ENCODE measurements around the gene SAMD7. TPM values are rescaled to one million over a fixed set of nuclear protein-coding genes. Genes with fewer than 3 reads are reported as not detected.

The SAMD7 gene
- total RNA-seq, 1 experiment from 2014 or later: not detected

GRCh38 chr3:169931747-169932520 is 20.6 kb downstream of the SAMD7 start:
- H3K9me3 ChIP-seq (replicated peaks): no peaks in the 10 kb centered on the region
- no peak for DNase-seq (ENCODE audit: low read depth in 1 of 2, low spot score in 2 of 2)
- no peak overlapping the region for H3K27ac ChIP-seq
- H3K4me3 ChIP-seq: no peak overlapping the region
- no peaks in the 10 kb centered on the region for H3K27me3 ChIP-seq (replicated peaks)
- no peaks in the 10 kb centered on the region for H3K4me1 ChIP-seq (replicated peaks)
- H3K36me3 ChIP-seq: no peaks in the 10 kb centered on the region

GRCh38 chr3:169939320-169939719 is 27.9 kb downstream of the SAMD7 start:
- H3K4me1 ChIP-seq (replicated peaks): no peaks in the 10 kb centered on the region
- H3K36me3 ChIP-seq: no peaks in the 10 kb centered on the region
- H3K9me3 ChIP-seq (replicated peaks): no peaks in the 10 kb centered on the region
- no peak overlapping the region for H3K27ac ChIP-seq
- DNase-seq (ENCODE audit: low read depth in 1 of 2, low spot score in 2 of 2): no peak
- H3K27me3 ChIP-seq (replicated peaks): no peaks in the 10 kb centered on the region
- H3K4me3 ChIP-seq: no peak overlapping the region

GRCh38 chr3:169939751-169940150 is 28.4 kb downstream of the SAMD7 start:
- no peak for DNase-seq (ENCODE audit: low read depth in 1 of 2, low spot score in 2 of 2)

GRCh38 chr3:169940470-169941181 is 29.3 kb downstream of the SAMD7 start:
- no peak overlapping the region for H3K27ac ChIP-seq
- no peaks in the 10 kb centered on the region for H3K9me3 ChIP-seq (replicated peaks)
- no peaks in the 10 kb centered on the region for H3K36me3 ChIP-seq
- H3K27me3 ChIP-seq (replicated peaks): no peaks in the 10 kb centered on the region
- H3K4me1 ChIP-seq (replicated peaks): no peaks in the 10 kb centered on the region
- H3K4me3 ChIP-seq: no peak overlapping the region
- DNase-seq (ENCODE audit: low read depth in 1 of 2, low spot score in 2 of 2): no peak

More at GRCh38 chr3:169939751-169940150, 28.4 kb downstream of the SAMD7 start:
- H3K27me3 ChIP-seq (replicated peaks): no peaks in the 10 kb centered on the region
- no peaks in the 10 kb centered on the region for H3K4me1 ChIP-seq (replicated peaks)
- H3K4me3 ChIP-seq: no peak overlapping the region
- H3K9me3 ChIP-seq (replicated peaks): no peaks in the 10 kb centered on the region
- H3K36me3 ChIP-seq: no peaks in the 10 kb centered on the region
- no peak overlapping the region for H3K27ac ChIP-seq

GRCh38 chr3:169945313-169945712 is 33.9 kb downstream of the SAMD7 start:
- Histone ChIP-seq H3K36me3 (no peaks in the 10 kb centered on the region), H3K27me3 (replicated peaks) (no peaks in the 10 kb centered on the region), H3K9me3 (replicated peaks) (no peaks in the 10 kb centered on the region), H3K4me3 (no peak overlapping the region), H3K4me1 (replicated peaks) (no peaks in the 10 kb centered on the region), H3K27ac (no peak overlapping the region)
- DNase-seq (ENCODE audit: low read depth in 1 of 2, low spot score in 2 of 2): no peak

- H3K4me1 ChIP-seq (replicated peaks): no peaks in the 10 kb centered on the region
- no peaks in the 10 kb centered on the region for H3K9me3 ChIP-seq (replicated peaks)
- no peak for DNase-seq (ENCODE audit: low read depth in 1 of 2, low spot score in 2 of 2)
- H3K4me3 ChIP-seq: no peak overlapping the region
- no peaks in the 10 kb centered on the region for H3K36me3 ChIP-seq
- no peak overlapping the region for H3K27ac ChIP-seq
- H3K27me3 ChIP-seq (replicated peaks): no peaks in the 10 kb centered on the region
Observed at GRCh38 chr3:169946336-169946735, 35.0 kb downstream of the SAMD7 start.

GRCh38 chr3:169948559-169949448 is 37.4 kb downstream of the SAMD7 start:
- Histone ChIP-seq H3K27me3 (replicated peaks) (no peaks in the 10 kb centered on the region), H3K27ac (no peak overlapping the region), H3K4me3 (no peak overlapping the region), H3K4me1 (replicated peaks) (no peaks in the 10 kb centered on the region), H3K36me3 (no peaks in the 10 kb centered on the region), H3K9me3 (replicated peaks) (no peaks in the 10 kb centered on the region)
- no peak for DNase-seq (ENCODE audit: low read depth in 1 of 2, low spot score in 2 of 2)

GRCh38 chr3:169952045-169952444 is 40.7 kb downstream of the SAMD7 start:
- no peak overlapping the region for H3K4me3 ChIP-seq
- H3K4me1 ChIP-seq (replicated peaks): no peaks in the 10 kb centered on the region
- no peaks in the 10 kb centered on the region for H3K36me3 ChIP-seq
- DNase-seq (ENCODE audit: low read depth in 1 of 2, low spot score in 2 of 2): no peak
- no peaks in the 10 kb centered on the region for H3K9me3 ChIP-seq (replicated peaks)
- H3K27me3 ChIP-seq (replicated peaks): no peaks in the 10 kb centered on the region
- H3K27ac ChIP-seq: no peak overlapping the region

GRCh38 chr3:169953462-169954141 is 42.2 kb downstream of the SAMD7 start:
- no peak overlapping the region for H3K4me3 ChIP-seq
- H3K9me3 ChIP-seq (replicated peaks): no peaks in the 10 kb centered on the region
- no peaks in the 10 kb centered on the region for H3K4me1 ChIP-seq (replicated peaks)
- H3K36me3 ChIP-seq: no peaks in the 10 kb centered on the region
- H3K27me3 ChIP-seq (replicated peaks): no peaks in the 10 kb centered on the region
- H3K27ac ChIP-seq: no peak overlapping the region
- no peak for DNase-seq (ENCODE audit: low read depth in 1 of 2, low spot score in 2 of 2)

- no peaks in the 10 kb centered on the region for H3K4me1 ChIP-seq (replicated peaks)
- H3K36me3 ChIP-seq: no peaks in the 10 kb centered on the region
- no peak for DNase-seq (ENCODE audit: low read depth in 1 of 2, low spot score in 2 of 2)
- no peak overlapping the region for H3K27ac ChIP-seq
- no peaks in the 10 kb centered on the region for H3K9me3 ChIP-seq (replicated peaks)
- H3K27me3 ChIP-seq (replicated peaks): no peaks in the 10 kb centered on the region
- H3K4me3 ChIP-seq: no peak overlapping the region
Observed at GRCh38 chr3:169954142-169954756, 42.9 kb downstream of the SAMD7 start.

- DNase-seq (ENCODE audit: low read depth in 1 of 2, low spot score in 2 of 2): no peak
- Histone ChIP-seq H3K4me3 (no peak overlapping the region), H3K36me3 (no peaks in the 10 kb centered on the region), H3K4me1 (replicated peaks) (no peaks in the 10 kb centered on the region), H3K9me3 (replicated peaks) (no peaks in the 10 kb centered on the region), H3K27me3 (replicated peaks) (no peaks in the 10 kb centered on the region), H3K27ac (no peak overlapping the region)
Observed at GRCh38 chr3:169955406-169955805, 44.0 kb downstream of the SAMD7 start.

- H3K9me3 ChIP-seq (replicated peaks): no peaks in the 10 kb centered on the region
- H3K4me1 ChIP-seq (replicated peaks): peaks cover 10% of the 10 kb centered on the region
- H3K4me3 ChIP-seq: no peak overlapping the region
- no peak overlapping the region for H3K27ac ChIP-seq
- peaks cover 7% of the 10 kb centered on the region for H3K36me3 ChIP-seq
- H3K27me3 ChIP-seq (replicated peaks): no peaks in the 10 kb centered on the region
- DNase-seq (ENCODE audit: low read depth in 1 of 2, low spot score in 2 of 2): no peak
Observed at GRCh38 chr3:169964176-169964575, 52.8 kb downstream of the SAMD7 start.

All from SJSA1 (cell line).